Thyroid gland (tissue), 4 donors: ENCODE data around the gene MYO18B.

ENCODE experiments used
- CTCF ChIP-seq, 6 experiments: fragments of 200-600 bp in 3 of 6; fragments of 450-650 bp in 3 of 6; sonication (generic) in 3 of 6; IDR thresholded peaks; one replicate each; pipeline ENCODE4 v1.5.1; 2016 to 2019; ENCODE audit warnings: antibody characterized with exemption in 6 of 6, mild to moderate bottlenecking in 2 of 6, inconsistent platforms in 1 of 6, moderate library complexity in 1 of 6
- POLR2A ChIP-seq, 2 donors: fragments of 450-650 bp; IDR thresholded peaks; one replicate each; pipeline ENCODE4 v1.6.1; 2017; ENCODE audit warnings: antibody characterized with exemption in 2 of 2, mild to moderate bottlenecking in 2 of 2, moderate library complexity in 1 of 2

GRCh38 chr22:26047920-26048319 is 305.9 kb downstream of the MYO18B start:
- TF ChIP-seq POLR2A (IDR thresholded peaks at IDR 0.05) (no peak), CTCF (IDR thresholded peaks at IDR 0.05) (no peak)
